Testis (tissue), 3 donors: ENCODE data around the gene RBM22. TPM values are rescaled to one million over a fixed set of nuclear protein-coding genes. Genes with fewer than 3 reads are reported as not detected.
A peak's percentile ranks its signal among the peaks of the same experiment; 100 is the strongest.

Experiments used
- DNase-seq: peaks from one replicate; pipeline ENCODE4 v3.0.0-alpha.2; 2019
- H3K27ac ChIP-seq, 2 donors: fragments of 200-600 bp; sonication (generic); one replicate each; pipeline ENCODE4 v1.5.1; 2019
- H3K27me3 ChIP-seq: fragments of 200-600 bp; sonication (generic); one replicate; pipeline ENCODE4 v1.5.1; 2019
- H3K36me3 ChIP-seq: fragments of 200-600 bp; sonication (generic); one replicate; pipeline ENCODE4 v1.5.1; 2017; ENCODE audit warnings: low read depth; ENCODE audit errors: missing control alignments
- H3K4me1 ChIP-seq: fragments of 200-600 bp; sonication (generic); one replicate; pipeline ENCODE4 v1.5.1; 2019
- H3K4me3 ChIP-seq, 2 donors: fragments of 200-600 bp; sonication (generic); one replicate each; pipeline ENCODE4 v1.5.1; 2017 to 2019
- H3K9me3 ChIP-seq: fragments of 200-600 bp; sonication (generic); one replicate; pipeline ENCODE4 v1.5.1; 2017
- POLR2A ChIP-seq: fragments of 450-650 bp; IDR thresholded peaks from one replicate; pipeline ENCODE4 v1.6.1; 2017; ENCODE audit warnings: antibody characterized with exemption, mild to moderate bottlenecking, moderate library complexity
- WGBS, 2 donors: methylation state at CpG; one replicate each; pipeline ENCODE4 v1.1.5; 2018; 5-methylcytosine and 5-hydroxymethylcytosine counted together
- intact Hi-C: fragments of 100-400 bp; cut with DNase I; formaldehyde crosslinking; loops from one replicate; pipeline ENCODE4 v1.15.1; 2023; ENCODE audit warnings: low total_unique reads
- polyA plus RNA-seq: library from polyadenylated mRNA; stranded (reverse); fragments of 350-450 nt; fragmentation: Illumina TruSeq; extraction: RNeasy Lipid Tissue Mini Kit (QIAGEN cat#74804); gene quantifications from one replicate; pipeline ENCODE4 v1.2.3, GENCODE V29; 2014; ENCODE audit warnings: low read depth, low replicate concordance; ENCODE audit not compliant: insufficient read depth
- total RNA-seq, 2 donors: library from RNA; depleted of rRNA; stranded (reverse); fragments of >200 nt; gene quantifications; one replicate each; pipeline ENCODE4 v1.2.3, GENCODE V29; 2016
- TF ChIP-seq, protein P1 (sequence below), 3 experiments: fragments of 450-650 bp in 2 of 3; fragments of 200-600 bp in 1 of 3; sonication (generic) in 1 of 3; IDR thresholded peaks; one replicate each; pipeline ENCODE4 v1.5.1; 2016 to 2019; ENCODE audit warnings: antibody characterized with exemption in 3 of 3, mild to moderate bottlenecking in 2 of 3, moderate library complexity in 1 of 3

Gene RBM22
- total and polyA plus RNA-seq, 3 donors from 2014 or later: 37.7 to 40.1 (median 38.5) TPM

DNA sequence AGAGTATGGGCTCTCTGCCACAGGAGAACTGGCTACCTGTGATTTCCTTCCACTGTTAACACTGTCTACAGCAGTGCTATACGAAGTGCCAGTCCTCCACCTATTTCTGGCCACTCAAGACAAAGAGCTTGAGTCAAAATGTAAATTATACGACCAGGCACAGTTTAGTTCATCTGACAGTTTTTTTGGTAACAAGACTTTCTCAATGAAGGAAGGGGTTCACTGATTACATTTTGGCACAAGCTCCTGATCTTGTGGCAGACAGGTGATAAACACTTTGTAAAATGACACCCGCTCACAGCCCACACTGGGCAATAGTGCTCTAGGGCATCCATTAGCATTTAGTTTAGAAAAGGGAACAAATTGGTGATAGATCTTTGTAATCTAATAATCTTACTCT, 8.6 kb downstream of the RBM22 start:
- intact Hi-C loops: no loop called here

DNA sequence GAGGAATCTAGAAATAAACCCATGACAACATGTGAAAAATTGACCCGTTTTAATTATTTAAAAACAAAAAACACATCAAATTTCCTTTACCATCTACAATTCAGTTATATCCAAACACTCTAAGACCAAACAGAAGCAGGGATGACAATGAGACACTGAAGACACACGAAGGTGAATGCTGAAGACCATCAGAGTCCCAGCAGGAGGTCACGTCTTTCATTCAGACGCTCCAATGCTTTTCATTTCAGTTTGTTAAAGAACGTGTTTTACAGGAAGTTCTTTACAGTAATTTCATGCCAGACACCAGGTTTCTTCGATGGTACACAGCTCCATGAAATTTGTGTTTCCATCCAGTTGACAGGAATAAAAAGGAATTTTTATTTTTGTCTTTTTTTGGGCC, 10.1 kb downstream of the RBM22 start:
- no peak overlapping the region for H3K4me3 ChIP-seq
- WGBS, 2 donors: 65 to 75% methylated on average over 6 of the region's 6 CpGs
- H3K9me3 ChIP-seq: no peaks in the 10 kb centered on the region
- intact Hi-C loops: no loop called here
- no peak for DNase-seq
- no peak overlapping the region for H3K27ac ChIP-seq
- TF ChIP-seq POLR2A: no peak
- TF ChIP-seq, protein P1, sequence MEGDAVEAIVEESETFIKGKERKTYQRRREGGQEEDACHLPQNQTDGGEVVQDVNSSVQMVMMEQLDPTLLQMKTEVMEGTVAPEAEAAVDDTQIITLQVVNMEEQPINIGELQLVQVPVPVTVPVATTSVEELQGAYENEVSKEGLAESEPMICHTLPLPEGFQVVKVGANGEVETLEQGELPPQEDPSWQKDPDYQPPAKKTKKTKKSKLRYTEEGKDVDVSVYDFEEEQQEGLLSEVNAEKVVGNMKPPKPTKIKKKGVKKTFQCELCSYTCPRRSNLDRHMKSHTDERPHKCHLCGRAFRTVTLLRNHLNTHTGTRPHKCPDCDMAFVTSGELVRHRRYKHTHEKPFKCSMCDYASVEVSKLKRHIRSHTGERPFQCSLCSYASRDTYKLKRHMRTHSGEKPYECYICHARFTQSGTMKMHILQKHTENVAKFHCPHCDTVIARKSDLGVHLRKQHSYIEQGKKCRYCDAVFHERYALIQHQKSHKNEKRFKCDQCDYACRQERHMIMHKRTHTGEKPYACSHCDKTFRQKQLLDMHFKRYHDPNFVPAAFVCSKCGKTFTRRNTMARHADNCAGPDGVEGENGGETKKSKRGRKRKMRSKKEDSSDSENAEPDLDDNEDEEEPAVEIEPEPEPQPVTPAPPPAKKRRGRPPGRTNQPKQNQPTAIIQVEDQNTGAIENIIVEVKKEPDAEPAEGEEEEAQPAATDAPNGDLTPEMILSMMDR (IDR thresholded peaks at IDR 0.05): no peak
- no peaks in the 10 kb centered on the region for H3K36me3 ChIP-seq
- H3K27me3 ChIP-seq: no peaks in the 10 kb centered on the region
- no peaks in the 10 kb centered on the region for H3K4me1 ChIP-seq

More for the DNA sequence above, 8.6 kb downstream of the RBM22 start:
- Histone ChIP-seq H3K36me3 (no peaks in the 10 kb centered on the region), H3K4me1 (no peaks in the 10 kb centered on the region), H3K9me3 (no peaks in the 10 kb centered on the region), H3K27ac (no peak overlapping the region), H3K4me3 (no peak overlapping the region), H3K27me3 (no peaks in the 10 kb centered on the region)
- 90 to 94% methylated on average over 3 of the region's 3 CpGs for WGBS, 2 donors
- TF ChIP-seq, protein P1 (IDR thresholded peaks at IDR 0.05): no peak
- TF ChIP-seq POLR2A: no peak
- DNase-seq: no peak

DNA sequence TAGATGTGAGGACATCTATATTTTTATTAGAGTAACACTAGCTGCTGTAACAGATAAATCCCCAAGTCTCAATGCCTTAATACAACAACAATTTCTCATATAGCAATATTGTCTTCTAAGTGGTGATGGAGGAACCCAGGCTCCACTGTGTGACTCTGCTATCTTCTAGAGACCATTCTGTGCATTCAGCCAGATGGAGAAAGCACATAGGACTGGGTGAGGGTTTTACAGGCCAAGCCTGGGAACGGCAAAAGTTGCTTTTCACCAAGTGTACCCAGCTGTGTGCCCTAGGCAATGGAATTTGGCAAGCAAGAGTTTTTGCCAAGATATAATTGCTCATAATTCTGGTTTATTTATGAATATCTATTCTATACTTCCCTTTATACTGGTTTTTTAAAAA, 11.7 kb downstream of the RBM22 start:
- Histone ChIP-seq H3K9me3 (no peaks in the 10 kb centered on the region), H3K36me3 (no peaks in the 10 kb centered on the region), H3K27me3 (no peaks in the 10 kb centered on the region), H3K4me3 (no peak overlapping the region), H3K27ac (no peak overlapping the region), H3K4me1 (no peaks in the 10 kb centered on the region)
- DNase-seq: no peak
- 88 to 100% methylated on average over 1 of the region's 1 CpG for WGBS, 2 donors
- TF ChIP-seq POLR2A: no peak
- TF ChIP-seq, protein P1 (IDR thresholded peaks at IDR 0.05): no peak
- intact Hi-C loops: no loop called here

DNA sequence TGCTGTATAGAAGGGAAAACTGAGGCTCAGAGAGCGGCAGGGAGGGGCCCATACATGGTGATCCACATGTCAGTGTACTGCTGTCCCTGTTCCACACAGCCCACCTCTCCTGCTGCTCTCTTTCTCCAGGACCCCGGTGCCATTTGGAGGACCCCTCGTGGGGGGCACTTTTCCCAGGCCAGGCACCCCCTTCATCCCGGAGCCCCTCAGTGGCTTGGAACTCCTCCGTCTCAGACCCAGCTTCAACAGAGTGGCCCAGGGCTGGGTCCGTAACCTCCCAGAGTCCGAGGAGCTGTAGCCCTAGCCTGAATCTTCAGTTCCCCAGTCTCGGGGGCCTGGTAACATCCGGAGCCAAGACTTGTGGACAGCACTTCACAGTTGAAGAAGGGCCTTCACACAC, 24.3 kb downstream of the RBM22 start:
- Histone ChIP-seq H3K4me3 (no peak overlapping the region), H3K36me3 (no peaks in the 10 kb centered on the region), H3K27me3 (no peaks in the 10 kb centered on the region), H3K27ac (no peak overlapping the region), H3K9me3 (no peaks in the 10 kb centered on the region), H3K4me1 (peaks cover 26% of the 10 kb centered on the region)
- intact Hi-C loops: no loop called here
- TF ChIP-seq, protein P1 (IDR thresholded peaks at IDR 0.05): no peak
- TF ChIP-seq POLR2A: no peak
- WGBS, 2 donors: 89 to 95% methylated on average over 5 to 9 of the region's 9 CpGs
- DNase-seq: no peak

DNA sequence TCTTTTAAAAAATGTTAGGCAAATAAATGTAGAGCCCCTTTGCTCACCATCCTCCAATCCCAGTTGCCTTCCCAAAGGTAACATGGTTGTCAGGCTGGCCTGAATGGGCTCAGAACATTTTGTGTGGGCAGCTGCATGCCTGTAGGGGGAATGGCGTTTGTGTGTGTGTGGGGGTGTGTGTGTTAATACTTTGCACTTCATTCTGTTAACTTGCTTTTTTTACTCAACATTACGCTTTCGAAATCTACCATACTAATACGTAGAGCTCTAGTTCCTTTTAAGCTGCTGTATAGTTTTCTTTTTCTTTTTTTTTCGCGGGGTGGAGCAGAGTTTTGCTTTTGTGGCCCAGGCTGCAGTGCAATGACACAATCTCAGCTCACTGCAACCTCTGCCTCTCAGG, 25.8 kb downstream of the RBM22 start:
- intact Hi-C loops: no loop called here
- TF ChIP-seq, protein P1 (IDR thresholded peaks at IDR 0.05): no peak
- no peak for TF ChIP-seq POLR2A
- Histone ChIP-seq H3K4me1 (peaks cover 30% of the 10 kb centered on the region), H3K27ac (peak overlapping the region in 1 of 2 donors; percentile 1), H3K36me3 (no peaks in the 10 kb centered on the region), H3K9me3 (no peaks in the 10 kb centered on the region), H3K27me3 (no peaks in the 10 kb centered on the region), H3K4me3 (no peak overlapping the region)
- no peak for DNase-seq
- 67 to 85% methylated on average over 6 of the region's 6 CpGs for WGBS, 2 donors
